Measurements from ENCODE around the gene CD274.
"Not testable (repeated sequence)": the region's sequence is repeated elsewhere in the genome, so short reads cannot be mapped to it uniquely, and the experiment has no call there.

CD274 gene

GRCh38 chr9:5466766-5467165 is 16.4 kb downstream of the CD274 start:
- no peak for DNase-seq (ENCODE audit: low read depth)

GRCh38 chr9:5468850-5469249 is 18.5 kb downstream of the CD274 start:
- no peak for DNase-seq (ENCODE audit: low read depth)

- no peak for DNase-seq (ENCODE audit: low read depth)
Measured at GRCh38 chr9:5470122-5470521, 19.8 kb downstream of the CD274 start.

GRCh38 chr9:5470816-5471215 is 20.5 kb downstream of the CD274 start:
- no peak for DNase-seq (ENCODE audit: low read depth)

GRCh38 chr9:5475611-5476010 is 25.3 kb downstream of the CD274 start:
- DNase-seq (ENCODE audit: low read depth): not testable (repeated sequence)

GRCh38 chr9:5478206-5478605 is 27.9 kb downstream of the CD274 start:
- DNase-seq (ENCODE audit: low read depth): no peak

GRCh38 chr9:5479994-5480694 is 29.8 kb downstream of the CD274 start:
- no peak for DNase-seq (ENCODE audit: low read depth)

GRCh38 chr9:5480919-5481318 is 30.6 kb downstream of the CD274 start:
- no peak for DNase-seq (ENCODE audit: low read depth)

GRCh38 chr9:5481322-5482040 is 31.1 kb downstream of the CD274 start:
- no peak for DNase-seq (ENCODE audit: low read depth)

GRCh38 chr9:5482194-5482593 is 31.9 kb downstream of the CD274 start:
- DNase-seq (ENCODE audit: low read depth): no peak

- no peak for DNase-seq (ENCODE audit: low read depth)
Measured at GRCh38 chr9:5483306-5483705, 33.0 kb downstream of the CD274 start.

- no peak for DNase-seq (ENCODE audit: low read depth)
Measured at GRCh38 chr9:5485378-5486085, 35.2 kb downstream of the CD274 start.

- no peak for DNase-seq (ENCODE audit: low read depth)
Measured at GRCh38 chr9:5486988-5487387, 36.6 kb downstream of the CD274 start.

- no peak for DNase-seq (ENCODE audit: low read depth)
Measured at GRCh38 chr9:5488221-5489008, 38.1 kb downstream of the CD274 start.

GRCh38 chr9:5489630-5490490 is 39.5 kb downstream of the CD274 start:
- DNase-seq (ENCODE audit: low read depth): no peak

GRCh38 chr9:5492965-5493678 is 42.8 kb downstream of the CD274 start:
- no peak for DNase-seq (ENCODE audit: low read depth)

GRCh38 chr9:5493679-5494511 is 43.6 kb downstream of the CD274 start:
- peak; percentile 85 for DNase-seq (ENCODE audit: low read depth)

GRCh38 chr9:5494765-5495164 is 44.4 kb downstream of the CD274 start:
- not testable (repeated sequence) for DNase-seq (ENCODE audit: low read depth)

- DNase-seq (ENCODE audit: low read depth): no peak
Measured at GRCh38 chr9:5499157-5499556, 48.8 kb downstream of the CD274 start.
